ENCODE data around the gene THOC7.

DNA sequence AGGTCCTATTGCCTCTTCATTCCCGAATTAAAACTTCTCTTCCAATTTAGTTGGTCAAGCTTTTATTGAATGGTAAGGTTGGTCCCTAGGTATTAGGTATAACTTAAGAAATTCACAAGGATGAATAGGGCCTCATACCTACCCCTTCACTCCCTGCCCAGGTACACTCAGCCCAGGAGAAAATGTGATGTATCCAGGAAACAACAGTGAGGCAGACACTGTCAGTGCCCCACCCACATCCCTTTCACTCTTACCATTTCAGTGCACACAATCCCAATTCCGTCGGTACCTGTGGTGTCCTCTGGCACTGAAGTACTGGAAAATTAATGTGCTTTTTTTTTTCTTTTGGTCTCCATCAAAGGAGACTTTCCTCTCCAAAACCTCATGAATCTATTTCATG, 55.0 kb downstream of the THOC7 start:
- TF ChIP-seq, protein P1, sequence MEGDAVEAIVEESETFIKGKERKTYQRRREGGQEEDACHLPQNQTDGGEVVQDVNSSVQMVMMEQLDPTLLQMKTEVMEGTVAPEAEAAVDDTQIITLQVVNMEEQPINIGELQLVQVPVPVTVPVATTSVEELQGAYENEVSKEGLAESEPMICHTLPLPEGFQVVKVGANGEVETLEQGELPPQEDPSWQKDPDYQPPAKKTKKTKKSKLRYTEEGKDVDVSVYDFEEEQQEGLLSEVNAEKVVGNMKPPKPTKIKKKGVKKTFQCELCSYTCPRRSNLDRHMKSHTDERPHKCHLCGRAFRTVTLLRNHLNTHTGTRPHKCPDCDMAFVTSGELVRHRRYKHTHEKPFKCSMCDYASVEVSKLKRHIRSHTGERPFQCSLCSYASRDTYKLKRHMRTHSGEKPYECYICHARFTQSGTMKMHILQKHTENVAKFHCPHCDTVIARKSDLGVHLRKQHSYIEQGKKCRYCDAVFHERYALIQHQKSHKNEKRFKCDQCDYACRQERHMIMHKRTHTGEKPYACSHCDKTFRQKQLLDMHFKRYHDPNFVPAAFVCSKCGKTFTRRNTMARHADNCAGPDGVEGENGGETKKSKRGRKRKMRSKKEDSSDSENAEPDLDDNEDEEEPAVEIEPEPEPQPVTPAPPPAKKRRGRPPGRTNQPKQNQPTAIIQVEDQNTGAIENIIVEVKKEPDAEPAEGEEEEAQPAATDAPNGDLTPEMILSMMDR (IDR thresholded peaks at IDR 0.05; ENCODE audit: poor library complexity) = no peak
- TF ChIP-seq EZH2 (IDR thresholded peaks at IDR 0.05; ENCODE audit: borderline replicate concordance) = no peak
